Activated CD4-positive, alpha-beta T cell treated with anti-CD3 and anti-CD28 coated beads for 36 hours (primary cell): Measurements from ENCODE around the gene CD69. TPM values are rescaled to one million over a fixed set of nuclear protein-coding genes. Genes with fewer than 3 reads are reported as not detected.
"Not testable (repeated sequence)": the region's sequence is repeated elsewhere in the genome, so short reads cannot be mapped to it uniquely, and the experiment has no call there.

Experiments
- ATAC-seq: fragments of 200-7000 bp; cut with Tn5 transposase; one replicate; pipeline ENCODE4 v1.10.0; 2021; ENCODE audit warnings: mild to moderate bottlenecking, moderate library complexity
- CTCF ChIA-PET: fragments of 350-600 bp; sonication (Branson Sonifier 250); formaldehyde crosslinking; loops from one replicate; lab custom pipeline; 2021; ENCODE audit warnings: antibody characterized with exemption; lab: Charles Lee
- POLR2A ChIA-PET: fragments of 350-600 bp; sonication (Branson Sonifier 250); formaldehyde crosslinking; loops from one replicate; lab custom pipeline; 2021; ENCODE audit warnings: antibody characterized with exemption, inconsistent platforms; lab: Charles Lee
- DNase-seq: peaks from one replicate; pipeline ENCODE4 v3.0.0-alpha.2; 2020
- H3K27ac Mint-ChIP-seq: one replicate; pipeline ENCODE4 v1.8.0; 2021; ENCODE audit warnings: mixed read lengths
- H3K27me3 Mint-ChIP-seq: one replicate; pipeline ENCODE4 v1.8.0; 2021; ENCODE audit warnings: mixed read lengths
- H3K36me3 Mint-ChIP-seq: one replicate; pipeline ENCODE4 v1.8.0; 2021; ENCODE audit warnings: low read depth, mixed read lengths
- H3K4me1 Mint-ChIP-seq: one replicate; pipeline ENCODE4 v1.8.0; 2021; ENCODE audit warnings: mixed read lengths
- H3K4me3 Mint-ChIP-seq: one replicate; pipeline ENCODE4 v1.8.0; 2021; ENCODE audit warnings: mild to moderate bottlenecking, moderate library complexity, mixed read lengths
- H3K9me3 Mint-ChIP-seq: one replicate; pipeline ENCODE4 v1.8.0; 2021; ENCODE audit warnings: low read depth, mixed read lengths
- intact Hi-C, 2 experiments: fragments of 100-400 bp; cut with DNase I in 1 of 2; cut with micrococcal nuclease in 1 of 2; formaldehyde crosslinking; loops; one replicate each; pipeline versions ENCODE4 v1.14.2 to v1.15.1; 2022 to 2024; cut with DNase I, micrococcal nuclease
- total RNA-seq, 2 experiments: library from RNA; stranded (reverse); gene quantifications; one replicate each; pipeline ENCODE4 v1.2.3, GENCODE V29; 2021

CD69 gene
- total RNA-seq, 2 experiments from 2014 or later = 97.9 to 127 TPM

GRCh38 chr12:9739404-9740105, 21.1 kb downstream of the CD69 start:
- H3K36me3 Mint-ChIP-seq, H3K27me3 Mint-ChIP-seq, H3K4me3 Mint-ChIP-seq, H3K9me3 Mint-ChIP-seq, DNase-seq, ATAC-seq, H3K27ac Mint-ChIP-seq, POLR2A ChIA-PET: not testable (repeated sequence)
- CTCF ChIA-PET = interaction anchor here (1.2 to 1.9 kb wide), 3 partner anchors 11 to 74 kb away, joined by 3 to 4 read pairs (median 4); no protein-coding TSS in a partner anchor
- peaks cover 72% of the 10 kb centered on the region for H3K4me1 Mint-ChIP-seq
- intact Hi-C loops = loop anchor here (2.0 to 10.0 kb wide), 7 partner anchors 37 to 625 kb away; partner anchors contain the start of gene GABARAPL1 (in 1 of the 2)

- H3K36me3 Mint-ChIP-seq, H3K4me3 Mint-ChIP-seq, H3K27me3 Mint-ChIP-seq, ATAC-seq, intact Hi-C loops, POLR2A ChIA-PET, DNase-seq, H3K9me3 Mint-ChIP-seq: not testable (repeated sequence)
- CTCF ChIA-PET = interaction anchor here (0.6 to 1.9 kb wide), 4 partner anchors 9 to 75 kb away, joined by 3 to 4 read pairs (median 4); no protein-coding TSS in a partner anchor
- Mint-ChIP-seq H3K4me1 (peaks cover 71% of the 10 kb centered on the region), H3K27ac (peak overlapping the region; percentile 14)
Measured at GRCh38 chr12:9738905-9739304, 21.8 kb downstream of the CD69 start.

GRCh38 chr12:9736936-9737705, 23.6 kb downstream of the CD69 start:
- CTCF ChIA-PET = no interaction called here
- no peaks in the 10 kb centered on the region for H3K27me3 Mint-ChIP-seq
- peaks cover 4% of the 10 kb centered on the region for H3K36me3 Mint-ChIP-seq
- H3K4me3 Mint-ChIP-seq = peak overlapping the region; percentile 34
- POLR2A ChIA-PET = interaction anchor here (0.6 kb wide), 1 partner anchor 86 kb away, joined by 3 read pairs; no protein-coding TSS in a partner anchor
- H3K27ac Mint-ChIP-seq = peak overlapping the region; percentile 77
- intact Hi-C loops = no loop called here
- DNase-seq (no peak), ATAC-seq (no peak)
- peaks cover 5% of the 10 kb centered on the region for H3K9me3 Mint-ChIP-seq
- H3K4me1 Mint-ChIP-seq = peaks cover 68% of the 10 kb centered on the region

GRCh38 chr12:9735601-9736000, 25.1 kb downstream of the CD69 start:
- POLR2A ChIA-PET = no interaction called here
- H3K4me3 Mint-ChIP-seq = no peak overlapping the region
- peaks cover 3% of the 10 kb centered on the region for H3K9me3 Mint-ChIP-seq
- DNase-seq (no peak), ATAC-seq (no peak)
- peaks cover 69% of the 10 kb centered on the region for H3K4me1 Mint-ChIP-seq
- H3K27ac Mint-ChIP-seq = no peak overlapping the region
- CTCF ChIA-PET = no interaction called here
- no peaks in the 10 kb centered on the region for H3K27me3 Mint-ChIP-seq
- peaks cover 3% of the 10 kb centered on the region for H3K36me3 Mint-ChIP-seq
- intact Hi-C loops = no loop called here

GRCh38 chr12:9732921-9733461, 27.7 kb downstream of the CD69 start, which contains the start of gene CLECL1:
Gene CLECL1 (minus strand): TSS chr12:9733097.
- Mint-ChIP-seq H3K27ac (peak within 1 kb of the TSS; percentile 84), H3K9me3 (peaks cover 2% of the 10 kb centered on the region), H3K27me3 (no peaks in the 10 kb centered on the region), H3K36me3 (peaks cover 3% of the 10 kb centered on the region), H3K4me3 (peak within 1 kb of the TSS; percentile 69), H3K4me1 (peaks cover 53% of the 10 kb centered on the region)
- ATAC-seq = peak; percentile 79
- DNase-seq = no peak
- intact Hi-C loops = loop anchor here in 1 of 2 experiments (1.0 to 2.0 kb wide), 2 partner anchors 8 to 98 kb away; no protein-coding TSS in a partner anchor
- POLR2A ChIA-PET = no interaction called here
- CTCF ChIA-PET = interaction anchor here (0.7 to 1.6 kb wide), 5 partner anchors 10 to 98 kb away, joined by 3 to 12 read pairs (median 4); no protein-coding TSS in a partner anchor

GRCh38 chr12:9731797-9732196, 28.9 kb downstream of the CD69 start:
- POLR2A ChIA-PET = interaction anchor here (0.6 kb wide), 2 partner anchors 43 to 136 kb away, joined by 3 to 4 read pairs; no protein-coding TSS in a partner anchor
- no peak for DNase-seq
- H3K9me3 Mint-ChIP-seq = peaks cover 2% of the 10 kb centered on the region
- peaks cover 3% of the 10 kb centered on the region for H3K36me3 Mint-ChIP-seq
- peaks cover 42% of the 10 kb centered on the region for H3K4me1 Mint-ChIP-seq
- peak; percentile 46 for ATAC-seq
- CTCF ChIA-PET = interaction anchor here (1.1 to 2.6 kb wide), 2 partner anchors 11 to 82 kb away, joined by 3 to 9 read pairs; no protein-coding TSS in a partner anchor
- no peaks in the 10 kb centered on the region for H3K27me3 Mint-ChIP-seq
- intact Hi-C loops = loop anchor here in 1 of 2 experiments (2.0 kb wide), 2 partner anchors 23 to 97 kb away; no protein-coding TSS in a partner anchor
- H3K27ac Mint-ChIP-seq = no peak overlapping the region
- peak overlapping the region; percentile 69 for H3K4me3 Mint-ChIP-seq

- Mint-ChIP-seq H3K4me3 (peak overlapping the region; percentile 69), H3K36me3 (peaks cover 3% of the 10 kb centered on the region), H3K4me1 (peaks cover 38% of the 10 kb centered on the region), H3K9me3 (peaks cover 2% of the 10 kb centered on the region), H3K27me3 (no peaks in the 10 kb centered on the region), H3K27ac (no peak overlapping the region)
- intact Hi-C loops = loop anchor here in 1 of 2 experiments (2.0 kb wide), 1 partner anchor 23 kb away; no protein-coding TSS in a partner anchor
- no peak for DNase-seq
- ATAC-seq = no peak
- POLR2A ChIA-PET = interaction anchor here (0.6 kb wide), 2 partner anchors 43 to 136 kb away, joined by 3 to 4 read pairs; no protein-coding TSS in a partner anchor
- CTCF ChIA-PET = interaction anchor here (0.9 to 2.6 kb wide), 3 partner anchors 11 to 82 kb away, joined by 3 to 9 read pairs (median 4); no protein-coding TSS in a partner anchor
Measured at GRCh38 chr12:9731393-9731792, 29.3 kb downstream of the CD69 start.

GRCh38 chr12:9730591-9730990, 30.1 kb downstream of the CD69 start:
- peaks cover 3% of the 10 kb centered on the region for H3K36me3 Mint-ChIP-seq
- ATAC-seq = no peak
- no peak for DNase-seq
- H3K4me3 Mint-ChIP-seq = peak overlapping the region; percentile 69
- peaks cover 34% of the 10 kb centered on the region for H3K4me1 Mint-ChIP-seq
- no peak overlapping the region for H3K27ac Mint-ChIP-seq
- CTCF ChIA-PET = interaction anchor here (0.6 to 2.6 kb wide), 5 partner anchors 12 to 728 kb away, joined by 3 to 9 read pairs (median 5); no protein-coding TSS in a partner anchor
- POLR2A ChIA-PET = no interaction called here
- intact Hi-C loops = loop anchor here in 1 of 2 experiments (2.0 kb wide), 1 partner anchor 22 kb away; no protein-coding TSS in a partner anchor
- H3K9me3 Mint-ChIP-seq = no peaks in the 10 kb centered on the region
- H3K27me3 Mint-ChIP-seq = no peaks in the 10 kb centered on the region

- POLR2A ChIA-PET = no interaction called here
- peaks cover 3% of the 10 kb centered on the region for H3K36me3 Mint-ChIP-seq
- CTCF ChIA-PET = interaction anchor here (0.6 to 2.6 kb wide), 8 partner anchors 13 to 728 kb away, joined by 3 to 9 read pairs (median 3); partner anchors contain the start of gene CLEC2D
- H3K27me3 Mint-ChIP-seq = no peaks in the 10 kb centered on the region
- no peak overlapping the region for H3K4me3 Mint-ChIP-seq
- intact Hi-C loops = loop anchor here in 1 of 2 experiments (2.0 kb wide), 1 partner anchor 21 kb away; no protein-coding TSS in a partner anchor
- H3K9me3 Mint-ChIP-seq = no peaks in the 10 kb centered on the region
- no peak overlapping the region for H3K27ac Mint-ChIP-seq
- peaks cover 34% of the 10 kb centered on the region for H3K4me1 Mint-ChIP-seq
- ATAC-seq (no peak), DNase-seq (no peak)
Measured at GRCh38 chr12:9730011-9730410, 30.7 kb downstream of the CD69 start.

- H3K4me3 Mint-ChIP-seq = no peak overlapping the region
- no peak for DNase-seq
- ChIA-PET CTCF (interaction anchor here (0.9 to 1.3 kb wide), 3 partner anchors 23 to 94 kb away, joined by 3 to 5 read pairs (median 3); partner anchors contain the start of gene CLEC2D), POLR2A (no interaction called here)
- no peak for ATAC-seq
- H3K27me3 Mint-ChIP-seq = no peaks in the 10 kb centered on the region
- intact Hi-C loops = loop anchor here in 1 of 2 experiments (10.0 kb wide), 1 partner anchor 394 kb away; no protein-coding TSS in a partner anchor
- peaks cover 3% of the 10 kb centered on the region for H3K36me3 Mint-ChIP-seq
- no peak overlapping the region for H3K27ac Mint-ChIP-seq
- H3K9me3 Mint-ChIP-seq = no peaks in the 10 kb centered on the region
- peaks cover 31% of the 10 kb centered on the region for H3K4me1 Mint-ChIP-seq
Measured at GRCh38 chr12:9729082-9729481, 31.6 kb downstream of the CD69 start.
